ENCODE measurements around the gene RPL36AL. TPM values are rescaled to one million over a fixed set of nuclear protein-coding genes. Genes with fewer than 3 reads are reported as not detected.
"Not testable (repeated sequence)": the region's sequence is repeated elsewhere in the genome, so short reads cannot be mapped to it uniquely, and the experiment has no call there.

Gene RPL36AL
- polyA plus RNA-seq, 1 of the 3 experiments (the other 2 are of a cell fraction) = 337 TPM

DNA sequence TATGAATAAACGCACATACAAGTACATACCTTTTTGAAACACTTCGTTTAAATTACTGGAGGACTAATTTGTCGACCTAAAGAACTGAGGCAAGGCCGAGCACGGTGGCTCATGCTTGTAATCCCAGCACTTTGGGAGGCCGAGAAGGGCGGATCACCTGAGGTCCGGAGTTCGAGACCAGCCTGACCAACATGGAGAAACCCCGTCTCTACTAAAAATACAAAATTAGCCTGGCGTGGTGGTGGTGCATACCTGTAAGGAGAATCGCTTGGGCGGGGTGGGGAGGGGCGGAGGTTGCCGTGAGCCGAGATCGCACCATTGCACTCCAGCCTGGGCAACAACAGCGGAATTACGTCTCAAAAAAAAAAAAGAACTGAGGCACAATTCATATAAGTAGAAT is 1.2 kb downstream of the RPL36AL start:
- not testable (repeated sequence) for H2AFZ ChIP-seq (ENCODE audit: low read depth); H3K9me3 ChIP-seq; H3K27ac ChIP-seq (ENCODE audit: low read depth in 2 of 2, low read length in 1 of 2); H3K9me2 ChIP-seq; H3K27me3 ChIP-seq (ENCODE audit: insufficient read depth); DNase-seq
- ChIA-PET POLR2A (interaction anchor here (2.5 kb wide), 2 partner anchors 13 to 15 kb away, joined by 9 to 17 read pairs; partner anchors contain the start of gene DNAAF2), CTCF (interaction anchor here (1.2 to 6.1 kb wide), 3 partner anchors 15 to 158 kb away, joined by 6 to 39 read pairs (median 22); partner anchors contain the start of genes DNAAF2 and RPS29)
- peak overlapping the region; percentile 95 for H3K9ac ChIP-seq
- peaks cover 68% of the 10 kb centered on the region for H3K79me2 ChIP-seq (ENCODE audit: insufficient read depth)
- 37% methylated on average over 19 of the region's 19 CpGs for WGBS (ENCODE audit: low lambda C conversion rate)
- peaks cover 20 to 42% of the 10 kb centered on the region in 2 experiments for H3K36me3 ChIP-seq (replicated peaks in 1 of 2; ENCODE audit: control insufficient read depth in 1 of 2, insufficient read depth in 2 of 2, low read length in 1 of 2)
- H3F3A ChIP-seq (replicated peaks; ENCODE audit: insufficient read depth) = peaks cover 24% of the 10 kb centered on the region
- H4K20me1 ChIP-seq (ENCODE audit: insufficient read depth) = peaks cover 37% of the 10 kb centered on the region
- H3K4me1 ChIP-seq (ENCODE audit: control insufficient read depth in 1 of 2, insufficient read depth in 2 of 2, low read depth in 1 of 2, low read length in 1 of 2) = peaks cover 22 to 28% of the 10 kb centered on the region in 2 experiments
- peak overlapping the region; percentile 92 to 96 for H3K4me3 ChIP-seq (ENCODE audit: low read depth in 2 of 2, low read length in 1 of 2)
- H3K4me2 ChIP-seq = peak overlapping the region; percentile 87

DNA sequence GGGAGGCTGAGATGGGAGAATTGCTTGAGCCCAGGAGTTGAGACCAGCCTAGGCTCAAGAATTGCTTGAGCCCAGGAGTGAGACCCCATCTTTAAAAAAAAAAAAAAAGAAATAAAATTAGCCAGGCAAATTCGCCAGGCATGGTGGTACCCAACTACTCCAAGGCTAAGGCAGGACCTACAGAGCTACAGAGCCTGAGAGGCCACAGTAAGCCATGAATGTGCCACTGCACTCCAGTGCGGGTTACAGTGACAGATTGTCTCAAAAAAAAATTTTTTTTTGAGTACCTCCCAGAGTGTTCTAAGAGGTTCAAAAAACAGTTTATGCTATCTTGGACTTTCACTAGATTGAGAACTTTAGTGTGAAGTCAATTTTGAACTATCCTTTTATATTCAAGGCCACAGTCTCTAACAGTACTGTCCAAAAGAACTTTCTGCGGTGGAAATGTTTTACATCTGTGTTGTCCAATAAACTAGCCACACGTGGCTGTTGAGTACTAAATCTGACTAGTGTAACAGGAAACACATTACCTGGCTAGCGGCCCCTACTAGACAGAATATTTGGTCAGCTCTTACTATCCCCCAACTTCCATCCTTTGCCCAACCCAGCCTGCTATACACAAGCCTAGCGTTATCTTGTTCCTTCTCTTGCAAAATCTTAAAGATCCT is 2.4 kb downstream of the RPL36AL start:
- H3K4me2 ChIP-seq = no peak overlapping the region
- no peaks in the 10 kb centered on the region for H3K9me2 ChIP-seq
- peaks cover 24% of the 10 kb centered on the region for H3F3A ChIP-seq (replicated peaks; ENCODE audit: insufficient read depth)
- H3K9ac ChIP-seq = no peak overlapping the region
- ChIA-PET CTCF (interaction anchor here (1.4 kb wide), 1 partner anchor 157 kb away, joined by 3 read pairs; no protein-coding TSS in a partner anchor), POLR2A (no interaction called here)
- DNase-seq = no peak
- H3K79me2 ChIP-seq (ENCODE audit: insufficient read depth) = peaks cover 62% of the 10 kb centered on the region
- peak overlapping the region in 1 of 2 experiments; percentile 10; a peak in 1 of 4 replicates for H3K27ac ChIP-seq (ENCODE audit: low read depth in 2 of 2, low read length in 1 of 2)
- H3K4me3 ChIP-seq (ENCODE audit: low read depth in 2 of 2, low read length in 1 of 2) = no peak overlapping the region
- H3K27me3 ChIP-seq (ENCODE audit: insufficient read depth) = no peaks in the 10 kb centered on the region
- peaks cover 16 to 17% of the 10 kb centered on the region in 2 experiments for H3K4me1 ChIP-seq (ENCODE audit: control insufficient read depth in 1 of 2, insufficient read depth in 2 of 2, low read depth in 1 of 2, low read length in 1 of 2)
- TF ChIP-seq, protein P1, sequence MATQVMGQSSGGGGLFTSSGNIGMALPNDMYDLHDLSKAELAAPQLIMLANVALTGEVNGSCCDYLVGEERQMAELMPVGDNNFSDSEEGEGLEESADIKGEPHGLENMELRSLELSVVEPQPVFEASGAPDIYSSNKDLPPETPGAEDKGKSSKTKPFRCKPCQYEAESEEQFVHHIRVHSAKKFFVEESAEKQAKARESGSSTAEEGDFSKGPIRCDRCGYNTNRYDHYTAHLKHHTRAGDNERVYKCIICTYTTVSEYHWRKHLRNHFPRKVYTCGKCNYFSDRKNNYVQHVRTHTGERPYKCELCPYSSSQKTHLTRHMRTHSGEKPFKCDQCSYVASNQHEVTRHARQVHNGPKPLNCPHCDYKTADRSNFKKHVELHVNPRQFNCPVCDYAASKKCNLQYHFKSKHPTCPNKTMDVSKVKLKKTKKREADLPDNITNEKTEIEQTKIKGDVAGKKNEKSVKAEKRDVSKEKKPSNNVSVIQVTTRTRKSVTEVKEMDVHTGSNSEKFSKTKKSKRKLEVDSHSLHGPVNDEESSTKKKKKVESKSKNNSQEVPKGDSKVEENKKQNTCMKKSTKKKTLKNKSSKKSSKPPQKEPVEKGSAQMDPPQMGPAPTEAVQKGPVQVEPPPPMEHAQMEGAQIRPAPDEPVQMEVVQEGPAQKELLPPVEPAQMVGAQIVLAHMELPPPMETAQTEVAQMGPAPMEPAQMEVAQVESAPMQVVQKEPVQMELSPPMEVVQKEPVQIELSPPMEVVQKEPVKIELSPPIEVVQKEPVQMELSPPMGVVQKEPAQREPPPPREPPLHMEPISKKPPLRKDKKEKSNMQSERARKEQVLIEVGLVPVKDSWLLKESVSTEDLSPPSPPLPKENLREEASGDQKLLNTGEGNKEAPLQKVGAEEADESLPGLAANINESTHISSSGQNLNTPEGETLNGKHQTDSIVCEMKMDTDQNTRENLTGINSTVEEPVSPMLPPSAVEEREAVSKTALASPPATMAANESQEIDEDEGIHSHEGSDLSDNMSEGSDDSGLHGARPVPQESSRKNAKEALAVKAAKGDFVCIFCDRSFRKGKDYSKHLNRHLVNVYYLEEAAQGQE (IDR thresholded peaks at IDR 0.05; ENCODE audit: low read depth, low read length) = no peak
- TF ChIP-seq NRF1 (IDR thresholded peaks at IDR 0.05; ENCODE audit: low read depth, low read length) = no peak
- TF ChIP-seq SMC3 (IDR thresholded peaks at IDR 0.05; ENCODE audit: low read depth, low read length) = no peak
- no peak for TF ChIP-seq NFIC (IDR thresholded peaks at IDR 0.05; ENCODE audit: borderline replicate concordance)
- TF ChIP-seq, protein P2, sequence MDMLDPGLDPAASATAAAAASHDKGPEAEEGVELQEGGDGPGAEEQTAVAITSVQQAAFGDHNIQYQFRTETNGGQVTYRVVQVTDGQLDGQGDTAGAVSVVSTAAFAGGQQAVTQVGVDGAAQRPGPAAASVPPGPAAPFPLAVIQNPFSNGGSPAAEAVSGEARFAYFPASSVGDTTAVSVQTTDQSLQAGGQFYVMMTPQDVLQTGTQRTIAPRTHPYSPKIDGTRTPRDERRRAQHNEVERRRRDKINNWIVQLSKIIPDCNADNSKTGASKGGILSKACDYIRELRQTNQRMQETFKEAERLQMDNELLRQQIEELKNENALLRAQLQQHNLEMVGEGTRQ (IDR thresholded peaks at IDR 0.05; ENCODE audit: borderline replicate concordance, low read depth, low read length) = no peak
- TF ChIP-seq RXRA (IDR thresholded peaks at IDR 0.05; ENCODE audit: borderline replicate concordance, low read depth) = no peak
- TF ChIP-seq RAD21 (IDR thresholded peaks at IDR 0.05; ENCODE audit: low read length) = no peak
- no peak for TF ChIP-seq FOSL2 (IDR thresholded peaks at IDR 0.05; ENCODE audit: borderline replicate concordance, low read depth)
- TF ChIP-seq, protein P3, sequence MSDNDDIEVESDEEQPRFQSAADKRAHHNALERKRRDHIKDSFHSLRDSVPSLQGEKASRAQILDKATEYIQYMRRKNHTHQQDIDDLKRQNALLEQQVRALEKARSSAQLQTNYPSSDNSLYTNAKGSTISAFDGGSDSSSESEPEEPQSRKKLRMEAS (IDR thresholded peaks at IDR 0.05; ENCODE audit: low read depth) = no peak
- no peak for TF ChIP-seq RFX5 (IDR thresholded peaks at IDR 0.05; ENCODE audit: low read length)
- H3K36me3 ChIP-seq (replicated peaks in 1 of 2; ENCODE audit: control insufficient read depth in 1 of 2, insufficient read depth in 2 of 2, low read length in 1 of 2) = peaks cover 18 to 36% of the 10 kb centered on the region in 2 experiments
- H4K20me1 ChIP-seq (ENCODE audit: insufficient read depth) = peaks cover 26% of the 10 kb centered on the region
- no peaks in the 10 kb centered on the region for H3K9me3 ChIP-seq
- WGBS (ENCODE audit: low lambda C conversion rate) = 97% methylated on average over 6 of the region's 6 CpGs
- H2AFZ ChIP-seq (ENCODE audit: low read depth) = no peak overlapping the region
